Loucy (cell line): ENCODE results near the gene JARID2.

ENCODE experiments used
- H2AFZ ChIP-seq: fragments of 200-600 bp; sonication (generic); 2 replicates; pipeline ENCODE4 v1.6.0; 2016; ENCODE audit warnings: antibody characterized with exemption, mild to moderate bottlenecking, low read length, moderate library complexity
- H3F3A ChIP-seq: fragments of 200-600 bp; 2 replicates; pipeline ENCODE4 v1.6.0; 2016; ENCODE audit warnings: antibody characterized with exemption, low read depth, mild to moderate bottlenecking
- H3K27me3 ChIP-seq: fragments of 200-600 bp; sonication (generic); 2 replicates; pipeline ENCODE4 v1.6.1; 2014; ENCODE audit warnings: low read length, mild to moderate bottlenecking; ENCODE audit not compliant: insufficient read depth, poor library complexity, severe bottlenecking
- H3K36me3 ChIP-seq: fragments of 200-600 bp; sonication (generic); 2 replicates; pipeline ENCODE4 v1.6.1; 2016; ENCODE audit warnings: low read length; ENCODE audit not compliant: insufficient read depth
- H3K4me1 ChIP-seq: fragments of 200-600 bp; sonication (generic); 2 replicates; pipeline ENCODE4 v1.5.1; 2014; ENCODE audit warnings: low read length, mild to moderate bottlenecking; ENCODE audit not compliant: insufficient read depth, poor library complexity, severe bottlenecking
- H3K4me2 ChIP-seq: fragments of 200-600 bp; sonication (generic); 2 replicates; pipeline ENCODE4 v1.6.0; 2014; ENCODE audit warnings: antibody characterized with exemption, low read length, low read depth, mild to moderate bottlenecking; ENCODE audit not compliant: poor library complexity, severe bottlenecking
- H3K4me3 ChIP-seq: fragments of 200-600 bp; sonication (generic); 2 replicates; pipeline ENCODE4 v1.5.1; 2014; ENCODE audit warnings: low read length, mild to moderate bottlenecking, mixed read lengths; ENCODE audit not compliant: poor library complexity, severe bottlenecking
- H3K79me2 ChIP-seq: fragments of 200-600 bp; sonication (generic); 2 replicates; pipeline ENCODE4 v1.6.1; 2014; ENCODE audit warnings: low read length; ENCODE audit not compliant: insufficient read depth
- H3K9ac ChIP-seq: fragments of 200-600 bp; sonication (generic); 2 replicates; pipeline ENCODE4 v1.6.0; 2014; ENCODE audit warnings: mild to moderate bottlenecking, low read depth, low read length, moderate library complexity; ENCODE audit not compliant: poor library complexity, severe bottlenecking
- H3K9me2 ChIP-seq: fragments of 200-600 bp; sonication (generic); replicated peaks from 2 replicates; pipeline ENCODE4 v1.6.1; 2016; ENCODE audit warnings: low read depth, low read length, mixed read lengths
- H3K9me3 ChIP-seq: fragments of 200-600 bp; sonication (generic); 2 replicates; pipeline ENCODE4 v1.6.1; 2014; ENCODE audit warnings: mild to moderate bottlenecking, antibody characterized with exemption, low read length, low read depth; ENCODE audit not compliant: insufficient read depth
- H4K20me1 ChIP-seq: fragments of 200-600 bp; sonication (generic); 2 replicates; pipeline ENCODE4 v1.6.0; 2014; ENCODE audit warnings: antibody characterized with exemption, low read length, mild to moderate bottlenecking; ENCODE audit not compliant: insufficient read depth, poor library complexity, severe bottlenecking
- CTCF ChIP-seq: fragments of 200-600 bp; sonication (generic); conservative IDR thresholded peaks from 2 replicates; pipeline ENCODE4 v1.5.1; 2014; ENCODE audit warnings: mild to moderate bottlenecking, antibody characterized with exemption, low read length
- EZH2phosphoT487 ChIP-seq: fragments of 200-600 bp; IDR thresholded peaks from 2 replicates; pipeline ENCODE4 v1.6.1; 2018; ENCODE audit warnings: antibody characterized with exemption, mild to moderate bottlenecking, moderate library complexity, borderline replicate concordance

JARID2 gene

DNA sequence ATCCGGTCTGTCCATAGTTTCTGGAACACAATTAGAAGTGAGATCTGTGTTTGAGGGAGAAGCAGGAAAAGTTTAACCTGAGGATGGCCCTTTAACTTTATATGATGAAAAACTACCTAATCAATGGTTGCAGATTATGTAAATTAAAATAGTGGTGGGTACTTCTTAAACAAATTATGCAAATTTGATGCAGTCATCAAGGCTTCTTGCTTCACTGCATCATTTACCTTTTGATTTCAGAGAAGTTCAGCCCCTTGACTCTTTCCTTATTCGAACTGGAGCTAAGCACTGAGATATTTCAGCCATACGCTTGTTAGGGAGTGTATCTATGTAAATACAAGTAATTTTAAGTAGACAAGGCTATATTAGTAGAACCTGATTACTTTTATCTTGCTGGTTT, 73.8 kb downstream of the JARID2 start:
- Histone ChIP-seq H3K4me3 (no peak overlapping the region), H2AFZ (no peak overlapping the region), H3K4me1 (peaks cover 60% of the 10 kb centered on the region), H3K9me3 (no peaks in the 10 kb centered on the region), H3F3A (no peaks in the 10 kb centered on the region), H3K9me2 (no peaks in the 10 kb centered on the region), H4K20me1 (peaks cover 96% of the 10 kb centered on the region), H3K36me3 (peaks cover 23% of the 10 kb centered on the region; the same call in 1 of the 2 replicates), H3K79me2 (peaks cover 100% of the 10 kb centered on the region), H3K4me2 (no peak overlapping the region), H3K9ac (no peak overlapping the region), H3K27me3 (no peaks in the 10 kb centered on the region)
- TF ChIP-seq EZH2phosphoT487 (no peak), CTCF (no peak)

DNA sequence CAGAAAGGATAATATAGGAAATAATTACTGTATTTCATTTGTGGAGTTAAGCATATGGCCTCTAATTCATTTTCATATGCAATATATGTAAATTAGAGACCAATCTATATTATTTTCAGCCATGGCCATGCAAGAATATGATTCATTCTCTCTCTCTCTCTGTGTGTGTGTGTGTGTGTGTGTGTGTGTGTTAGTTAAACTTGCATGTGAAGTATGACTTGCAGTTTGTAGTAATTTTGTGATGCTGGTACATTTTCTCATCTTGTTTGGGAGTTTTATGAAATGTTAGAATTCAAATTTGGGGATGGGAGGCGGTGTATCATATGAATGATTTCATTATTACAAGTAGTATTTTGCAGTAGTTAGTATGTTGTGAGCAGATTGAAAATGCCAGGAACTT, 74.8 kb downstream of the JARID2 start:
- H3K4me3 ChIP-seq, result no peak overlapping the region
- TF ChIP-seq CTCF, result no peak
- TF ChIP-seq EZH2phosphoT487, result no peak
- H3K79me2 ChIP-seq, result peaks cover 100% of the 10 kb centered on the region

GRCh38 chr6:15322184-15322583, 76.3 kb downstream of the JARID2 start:
- Histone ChIP-seq H3K9ac (no peak overlapping the region), H3F3A (no peaks in the 10 kb centered on the region), H3K36me3 (peaks cover 26% of the 10 kb centered on the region; the same call in 1 of the 2 replicates), H3K4me2 (no peak overlapping the region), H3K79me2 (peaks cover 100% of the 10 kb centered on the region), H4K20me1 (peaks cover 96% of the 10 kb centered on the region), H3K4me1 (peaks cover 62% of the 10 kb centered on the region), H2AFZ (no peak overlapping the region), H3K9me2 (no peaks in the 10 kb centered on the region), H3K9me3 (no peaks in the 10 kb centered on the region), H3K27me3 (no peaks in the 10 kb centered on the region), H3K4me3 (no peak overlapping the region)
- TF ChIP-seq EZH2phosphoT487, result no peak
- TF ChIP-seq CTCF, result no peak

More for the DNA sequence above, 74.8 kb downstream of the JARID2 start:
- Histone ChIP-seq H3K9ac (no peak overlapping the region), H3K9me2 (no peaks in the 10 kb centered on the region), H3K9me3 (no peaks in the 10 kb centered on the region), H3K4me2 (no peak overlapping the region), H3K36me3 (peaks cover 20% of the 10 kb centered on the region; the same call in 1 of the 2 replicates), H4K20me1 (peaks cover 96% of the 10 kb centered on the region), H3F3A (no peaks in the 10 kb centered on the region), H2AFZ (no peak overlapping the region), H3K4me1 (peaks cover 60% of the 10 kb centered on the region), H3K27me3 (no peaks in the 10 kb centered on the region)
